Esophagus mucosa (tissue), 1 donor: ENCODE measurements around the gene FGR. TPM values are rescaled to one million over a fixed set of nuclear protein-coding genes. Genes with fewer than 3 reads are reported as not detected.
"Not testable (repeated sequence)": the region's sequence is repeated elsewhere in the genome, so short reads cannot be mapped to it uniquely, and the experiment has no call there.

Experiments
- ATAC-seq: fragments of 200-7000 bp; cut with Tn5 transposase; one replicate; pipeline ENCODE4 v1.9.1; 2020
- total RNA-seq: library from RNA; stranded (reverse); gene quantifications from one replicate; pipeline ENCODE4 v1.2.4, GENCODE V29; 2023
- donor health status: DM: yes; HTN: yes; CAD: no.

FGR gene
- total RNA-seq: 1.3 TPM

DNA sequence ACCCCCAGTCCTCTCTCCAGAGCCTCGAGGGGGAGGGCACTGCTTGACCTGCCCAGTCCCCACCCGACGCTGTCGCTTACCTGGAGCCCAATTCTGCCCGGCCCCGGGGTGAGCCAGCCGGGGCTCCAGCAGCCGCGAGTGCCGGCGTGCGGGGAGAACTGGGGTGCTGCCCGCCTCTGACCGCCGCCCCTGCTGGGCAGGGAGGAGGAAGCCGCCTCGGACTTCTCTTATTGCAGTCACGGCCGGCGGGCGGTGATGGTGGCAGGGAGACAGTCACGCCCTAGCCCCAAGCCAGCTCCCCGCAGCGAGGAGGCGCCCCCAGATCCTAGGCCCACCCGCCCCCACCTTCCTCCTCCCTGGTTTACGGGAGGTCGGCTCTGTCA lies at the start of gene FGR:
TSS of gene FGR (minus strand) at position 201 of the 383 bp plus-strand sequence. CDS start 11,269 bp downstream, outside the sequence.
- ATAC-seq: no peak

DNA sequence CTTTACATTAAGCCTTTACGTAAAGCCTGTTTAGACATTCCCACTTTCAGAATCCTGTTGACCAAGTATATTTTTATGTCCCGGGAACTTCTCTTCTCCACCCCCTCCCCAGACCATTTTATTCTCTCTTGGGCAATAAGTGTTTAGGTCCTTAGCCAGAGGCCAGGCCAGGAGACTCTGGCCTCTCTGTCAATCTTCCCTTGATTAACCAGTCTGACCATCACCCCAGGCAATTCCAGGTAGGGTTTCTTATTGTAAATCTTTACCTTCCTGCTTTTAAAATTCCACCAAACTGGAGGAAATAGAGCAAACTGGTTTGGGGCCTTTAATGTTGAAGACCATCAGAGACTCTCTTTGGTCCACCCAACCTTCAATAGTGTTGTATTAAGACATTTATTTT lies 49.2 kb upstream of the FGR start:
- ATAC-seq: no peak

DNA sequence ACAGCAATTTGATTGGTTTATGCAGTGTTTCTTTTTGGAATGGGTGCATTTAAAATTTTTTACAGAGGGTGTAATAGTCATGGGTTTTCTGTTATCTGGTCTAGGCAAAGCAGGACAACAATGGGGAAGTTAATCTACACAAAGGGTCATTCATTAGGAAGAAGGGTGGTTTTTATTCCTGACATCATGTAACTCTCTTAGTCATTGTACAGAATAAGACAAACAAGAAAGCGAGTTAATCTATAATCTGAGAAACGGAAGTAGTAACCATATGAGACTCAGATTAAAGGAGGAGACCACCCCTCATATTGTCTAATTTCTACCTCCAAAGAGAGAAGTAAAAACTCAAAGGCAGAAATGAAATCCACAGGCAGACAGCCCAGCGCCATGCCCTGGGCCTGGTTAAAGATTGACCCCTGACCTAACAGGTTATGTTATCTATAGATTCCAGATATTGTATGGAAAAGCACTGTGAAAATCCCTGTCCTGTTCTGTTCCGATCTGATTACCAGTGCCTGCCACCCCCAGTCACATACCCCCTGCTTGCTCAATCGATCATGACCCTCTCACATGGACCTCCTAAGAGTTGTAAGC lies 47.5 kb upstream of the FGR start:
- ATAC-seq: no peak

DNA sequence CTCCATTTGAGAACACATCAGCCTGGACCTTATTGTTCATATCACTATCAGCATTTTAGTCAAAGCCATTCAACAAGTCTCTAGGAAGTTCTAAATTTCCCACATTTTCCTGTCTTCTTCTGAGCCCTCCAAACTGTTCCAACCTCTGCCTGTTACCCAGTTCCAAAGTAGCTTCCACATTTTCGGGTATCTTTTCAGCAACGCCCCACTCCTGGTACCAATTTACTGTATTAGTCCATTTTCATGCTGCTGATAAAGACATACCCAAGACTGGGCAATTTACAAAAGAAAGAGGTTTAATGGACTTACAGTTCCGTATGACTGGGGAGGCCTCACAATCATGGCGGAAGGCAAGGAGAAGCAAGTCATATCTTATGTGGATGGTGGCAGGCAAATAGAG lies 46.6 kb upstream of the FGR start:
- ATAC-seq: not testable (repeated sequence)

DNA sequence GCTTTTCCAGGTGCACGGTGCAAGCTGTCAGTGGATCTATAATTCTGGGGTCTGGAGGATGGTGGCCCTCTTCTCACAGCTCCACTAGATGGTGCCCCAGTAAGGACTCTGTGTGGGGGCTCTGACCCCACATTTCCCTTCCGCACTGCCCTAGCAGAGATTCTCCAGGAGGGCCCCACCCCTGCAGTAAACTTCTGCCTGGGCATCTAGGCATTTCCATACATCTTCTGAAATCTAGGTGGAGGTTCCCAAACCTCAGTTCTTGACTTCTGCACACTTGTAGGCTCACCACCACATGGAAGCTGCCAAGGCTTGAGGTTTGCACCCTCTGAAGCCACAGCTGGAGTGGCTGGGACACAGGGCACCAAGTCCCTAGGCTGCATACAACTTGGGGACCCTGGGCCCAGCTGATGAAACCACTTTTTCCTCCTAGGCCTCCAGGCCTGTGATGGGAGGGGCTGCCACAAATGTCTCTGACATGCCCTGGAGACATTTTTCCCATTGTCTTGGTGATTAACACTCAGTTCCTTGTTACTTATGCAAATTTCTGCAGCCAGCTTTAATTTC lies 45.3 kb upstream of the FGR start:
- ATAC-seq: not testable (repeated sequence)

DNA sequence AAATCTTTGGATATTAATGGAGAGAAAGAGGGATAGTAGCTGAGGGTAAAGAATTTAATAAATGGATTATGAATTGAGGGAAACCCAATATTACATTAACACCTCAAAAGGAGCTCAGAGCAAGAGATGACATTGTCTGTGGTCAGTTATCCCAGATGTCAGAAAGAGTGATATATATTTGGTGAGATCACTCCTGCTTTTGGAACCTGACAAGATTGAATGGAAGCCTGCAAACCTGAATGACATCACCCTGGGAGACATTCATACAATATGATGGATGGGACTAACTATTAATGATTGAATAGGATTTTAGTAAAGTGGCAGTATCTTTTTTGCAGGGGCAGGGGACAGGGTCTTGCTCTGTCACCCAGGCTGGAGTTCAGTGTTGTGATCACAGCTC lies 43.8 kb upstream of the FGR start:
- ATAC-seq: no peak

DNA sequence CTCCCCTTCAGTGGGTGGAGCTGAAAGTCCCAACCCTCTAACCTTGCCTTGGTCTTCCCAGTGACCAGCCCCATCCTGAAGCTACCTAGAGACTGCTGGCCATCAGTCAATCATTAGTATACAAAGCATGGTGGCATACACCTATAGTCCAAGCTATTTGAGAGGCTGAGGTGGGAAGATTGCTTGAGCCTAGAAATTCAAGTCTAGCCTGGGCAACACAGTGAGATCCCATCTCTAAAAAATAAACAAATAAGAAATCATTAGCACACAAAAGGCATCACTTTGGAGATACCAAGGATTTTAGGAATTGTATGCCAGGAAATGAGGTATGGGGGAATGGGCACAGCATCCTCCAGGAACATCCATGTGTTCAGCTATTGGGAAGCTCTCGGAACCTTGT lies 41.4 kb upstream of the FGR start:
- no peak for ATAC-seq

DNA sequence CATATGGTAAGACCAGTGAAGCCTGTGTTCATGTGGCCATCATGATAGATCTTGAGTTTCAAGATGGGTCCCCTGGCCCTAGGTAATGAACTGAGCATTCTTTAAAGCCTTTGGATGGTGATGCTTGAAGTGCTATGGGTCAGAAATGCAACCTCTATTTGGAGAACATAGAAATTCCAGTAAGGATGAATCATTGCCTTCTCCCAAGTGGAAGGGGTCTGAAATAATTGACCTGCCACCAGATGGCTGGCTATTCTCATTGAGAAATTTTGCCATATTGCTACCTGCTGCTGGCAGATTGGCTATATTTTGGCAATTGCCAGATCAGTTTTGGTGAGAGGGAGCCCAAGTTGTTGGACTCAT lies 37.7 kb upstream of the FGR start:
- ATAC-seq: no peak

DNA sequence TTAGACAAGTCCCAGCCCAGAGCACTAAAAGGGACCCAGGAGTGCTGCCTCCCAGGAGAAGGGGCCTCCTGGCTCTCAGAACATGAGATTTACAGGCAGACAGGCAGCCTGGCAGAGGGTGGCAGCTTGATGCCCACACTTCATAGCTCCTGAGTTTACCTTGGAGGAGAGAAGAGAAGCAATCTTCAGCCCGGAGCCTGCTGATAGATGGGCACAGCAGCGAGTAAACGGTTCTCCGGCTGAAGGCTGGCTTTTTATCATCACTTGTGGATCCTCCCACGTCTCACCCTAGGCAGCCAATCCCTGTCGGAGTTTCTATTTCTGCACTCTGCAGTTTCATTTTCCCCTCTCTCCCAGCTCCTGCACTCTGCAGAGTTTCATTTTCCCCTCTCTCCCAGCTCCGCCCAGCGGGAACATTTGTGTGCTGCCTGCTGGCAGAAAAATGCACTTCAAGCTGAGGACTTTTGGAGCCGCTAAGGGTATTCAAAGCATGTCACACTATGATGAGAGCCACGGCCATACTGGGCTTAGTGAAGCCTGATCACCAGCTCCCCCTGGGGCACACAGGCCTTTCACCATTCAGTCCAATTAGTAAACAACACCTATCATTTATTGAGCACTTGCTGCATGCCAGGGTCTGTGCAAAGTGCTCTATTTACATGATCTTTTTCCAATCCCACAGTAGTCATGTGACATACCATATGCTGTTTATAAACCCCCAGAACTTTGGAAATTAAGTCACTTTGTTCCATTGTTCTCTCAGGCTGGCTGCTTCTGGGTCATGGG lies 37.2 kb upstream of the FGR start, which contains the start of gene IFI6:
TSS of gene IFI6 (minus strand) at position 229 of the 786 bp plus-strand sequence. CDS start 2,878 bp downstream, outside the sequence.
- ATAC-seq: peak; percentile 88

DNA sequence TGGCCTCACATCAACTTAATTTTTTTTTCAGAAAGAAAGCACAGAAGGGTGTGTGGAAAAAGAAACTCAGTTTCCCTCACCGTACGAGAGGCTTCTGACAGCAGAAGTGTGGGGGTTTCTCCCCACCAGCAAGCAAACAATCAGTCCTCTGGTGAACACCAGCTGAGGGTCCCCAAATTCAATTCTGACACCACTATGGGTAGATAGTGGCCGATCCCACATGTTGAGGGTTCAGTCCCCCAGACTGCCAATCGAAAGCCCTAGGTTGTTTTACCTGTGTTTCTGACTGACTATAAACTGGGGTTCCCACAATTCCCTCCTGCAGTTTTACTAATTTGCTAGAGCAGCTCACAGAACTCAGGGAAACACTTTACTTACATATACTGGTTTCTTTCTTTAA lies 34.9 kb upstream of the FGR start:
- no peak for ATAC-seq

DNA sequence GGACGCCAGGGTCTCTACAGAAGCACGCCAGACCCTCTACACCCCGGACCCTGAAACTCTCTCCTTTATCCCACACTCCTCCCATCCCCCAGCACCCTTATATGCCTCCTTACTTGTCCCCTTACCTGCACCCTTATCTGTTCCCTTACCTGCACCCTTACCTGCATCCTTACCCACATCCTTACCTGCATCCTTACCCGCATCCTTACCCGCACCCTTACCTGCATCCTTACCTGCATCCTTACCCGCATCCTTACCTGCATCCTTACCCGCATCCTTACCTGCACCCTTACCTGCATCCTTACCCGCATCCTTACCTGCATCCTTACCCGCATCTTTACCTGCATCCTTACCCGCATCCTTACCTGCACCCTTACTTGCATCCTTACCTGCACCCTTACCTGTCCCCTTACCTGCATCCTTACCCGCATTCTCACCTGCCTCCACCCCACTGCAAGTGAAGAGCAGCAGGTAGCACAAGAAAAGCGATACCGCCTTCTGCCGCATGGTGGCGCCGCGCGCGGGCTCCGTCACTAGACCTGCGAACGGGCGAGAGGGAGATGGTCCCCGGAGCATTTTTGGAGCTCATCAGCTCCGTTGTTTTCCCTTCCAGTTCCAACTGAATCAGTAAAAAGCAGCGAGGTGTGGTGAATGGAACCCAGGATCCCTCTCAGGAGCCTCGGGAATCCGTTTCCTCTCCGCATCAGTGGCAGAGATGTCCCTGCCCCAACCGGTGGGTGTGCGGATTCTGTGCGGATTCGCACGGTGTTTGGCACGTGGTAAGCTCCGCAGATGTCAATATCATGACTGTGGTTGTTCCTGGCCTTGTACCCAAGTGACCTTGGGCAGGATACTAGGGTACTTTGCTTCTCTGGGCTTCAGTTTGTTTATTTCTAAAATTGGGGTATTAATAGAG lies 34.1 kb upstream of the FGR start:
- ATAC-seq: peak; percentile 57

DNA sequence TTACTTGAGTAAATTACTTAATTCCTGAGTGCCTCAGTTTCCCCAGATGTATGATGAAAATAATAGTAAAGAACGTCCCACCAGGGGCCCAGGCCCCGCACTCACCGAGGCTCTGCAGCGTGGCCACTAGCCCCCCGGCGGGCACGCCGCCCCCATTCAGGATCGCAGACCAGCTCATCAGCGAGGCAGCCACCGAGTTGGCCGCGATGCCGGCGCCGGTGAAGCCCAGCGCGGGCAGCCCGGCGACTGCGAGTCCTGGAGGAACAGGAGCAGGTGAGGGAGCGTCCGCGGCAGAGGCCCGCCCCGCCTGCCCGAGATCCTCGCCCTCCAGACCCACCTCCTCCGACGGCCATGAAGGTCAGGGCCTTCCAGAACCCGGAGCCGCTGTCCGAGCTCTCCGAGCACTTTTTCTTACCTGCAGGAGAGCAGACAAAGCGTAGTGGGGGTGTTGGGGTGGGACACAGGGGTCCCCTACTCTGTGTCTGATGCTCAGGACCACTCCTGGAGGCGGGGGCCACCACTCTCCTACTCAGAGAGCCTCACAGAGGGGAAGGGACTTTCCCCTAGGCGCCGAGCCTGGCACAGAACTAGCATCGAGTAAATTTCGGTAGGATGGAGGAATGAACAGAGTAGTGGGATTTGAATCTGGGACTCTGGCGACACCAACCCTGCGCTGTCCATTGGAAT lies 33.3 kb upstream of the FGR start:
- ATAC-seq: no peak

DNA sequence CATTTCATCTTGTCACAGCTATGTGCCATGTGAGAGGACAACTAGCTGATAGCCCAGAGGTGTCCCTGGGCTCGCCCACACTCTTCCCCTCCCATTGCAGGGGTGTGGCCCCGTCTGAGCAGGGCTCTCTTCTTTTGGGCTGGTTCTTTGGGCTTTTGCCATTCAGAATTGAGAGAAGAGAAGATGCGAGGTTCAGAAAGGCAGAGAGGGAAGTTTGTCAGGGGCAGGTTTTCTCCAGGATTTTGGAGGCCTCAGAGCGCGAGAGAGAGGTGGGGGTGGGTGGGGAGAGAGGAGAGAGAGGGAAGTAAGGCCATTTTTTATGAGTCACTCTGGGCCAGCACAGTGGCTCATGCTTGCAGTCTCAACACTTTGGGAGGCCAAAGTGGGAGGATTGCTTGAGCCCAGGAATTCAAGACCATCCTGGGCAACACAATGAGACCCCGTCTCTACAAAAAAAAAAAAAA lies 31.8 kb upstream of the FGR start:
- ATAC-seq: no peak

DNA sequence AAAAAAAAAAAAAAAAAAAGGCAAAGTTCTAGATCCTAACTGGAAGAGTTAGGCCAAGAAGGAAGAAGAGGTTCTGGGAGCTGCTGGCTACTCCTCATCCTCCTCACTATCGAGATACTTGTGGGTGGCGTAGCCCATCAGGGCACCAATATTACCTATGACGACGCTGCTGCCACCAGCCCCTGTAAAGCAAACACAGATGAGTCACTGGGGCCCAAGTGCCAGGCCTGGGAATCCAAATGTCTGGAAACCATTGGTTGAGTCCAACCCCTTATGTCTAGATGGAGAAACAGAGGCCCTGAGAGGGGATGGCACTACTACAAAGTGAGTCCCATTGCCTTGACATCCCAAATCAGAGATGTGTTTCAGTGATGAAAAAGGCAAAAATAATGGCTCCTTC lies 31.3 kb upstream of the FGR start:
- no peak for ATAC-seq

DNA sequence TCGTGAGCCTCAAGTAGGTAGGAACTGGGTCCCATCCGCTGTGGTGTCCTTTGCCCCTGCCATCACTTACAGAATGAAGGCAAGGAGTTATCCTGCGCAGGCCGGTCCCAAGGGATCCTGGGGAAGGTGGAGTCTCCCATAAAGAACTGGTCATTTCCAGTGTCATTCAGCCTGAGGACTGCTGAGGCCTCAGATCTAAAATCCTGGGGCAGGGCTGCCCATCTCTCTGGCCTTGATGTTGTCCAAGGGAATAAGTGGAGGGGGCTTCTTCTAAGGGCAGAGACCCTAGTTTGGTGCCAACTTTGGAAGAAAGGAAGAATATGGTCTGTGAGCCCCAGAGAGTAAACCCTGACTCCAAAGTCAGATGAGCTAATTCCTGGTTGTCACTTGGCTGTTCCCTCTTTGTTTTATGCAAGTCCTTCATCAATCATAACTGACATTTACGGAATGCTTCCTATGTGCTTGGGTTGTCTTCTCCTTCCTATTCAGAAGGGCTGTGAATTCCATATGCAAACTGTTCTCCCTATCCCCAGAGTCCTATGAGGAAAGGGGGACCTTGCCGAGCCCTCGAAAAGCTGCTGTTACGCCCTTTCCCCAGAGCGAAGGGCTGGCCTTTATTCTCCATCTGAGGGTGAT lies 30.1 kb upstream of the FGR start:
- no peak for ATAC-seq

DNA sequence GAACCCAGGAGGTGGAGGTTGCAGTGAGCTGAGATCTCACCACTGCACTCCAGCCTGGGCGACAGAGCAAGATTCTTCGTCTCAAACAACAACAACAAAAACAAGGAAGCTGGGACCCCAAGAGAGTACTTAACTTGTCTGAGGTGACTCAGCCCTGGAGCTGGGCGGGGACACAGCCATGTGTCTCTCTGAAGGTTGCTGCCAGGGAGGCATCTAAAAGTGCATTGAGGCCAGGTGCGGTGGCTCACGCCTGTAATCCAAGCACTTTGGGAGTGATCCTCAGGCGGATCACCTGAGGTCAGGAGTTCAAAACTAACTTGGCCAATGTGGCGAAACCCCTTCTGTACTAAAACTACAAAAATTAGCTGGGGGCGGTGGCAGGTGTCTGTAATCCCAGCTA lies 29.3 kb upstream of the FGR start:
- no peak for ATAC-seq

DNA sequence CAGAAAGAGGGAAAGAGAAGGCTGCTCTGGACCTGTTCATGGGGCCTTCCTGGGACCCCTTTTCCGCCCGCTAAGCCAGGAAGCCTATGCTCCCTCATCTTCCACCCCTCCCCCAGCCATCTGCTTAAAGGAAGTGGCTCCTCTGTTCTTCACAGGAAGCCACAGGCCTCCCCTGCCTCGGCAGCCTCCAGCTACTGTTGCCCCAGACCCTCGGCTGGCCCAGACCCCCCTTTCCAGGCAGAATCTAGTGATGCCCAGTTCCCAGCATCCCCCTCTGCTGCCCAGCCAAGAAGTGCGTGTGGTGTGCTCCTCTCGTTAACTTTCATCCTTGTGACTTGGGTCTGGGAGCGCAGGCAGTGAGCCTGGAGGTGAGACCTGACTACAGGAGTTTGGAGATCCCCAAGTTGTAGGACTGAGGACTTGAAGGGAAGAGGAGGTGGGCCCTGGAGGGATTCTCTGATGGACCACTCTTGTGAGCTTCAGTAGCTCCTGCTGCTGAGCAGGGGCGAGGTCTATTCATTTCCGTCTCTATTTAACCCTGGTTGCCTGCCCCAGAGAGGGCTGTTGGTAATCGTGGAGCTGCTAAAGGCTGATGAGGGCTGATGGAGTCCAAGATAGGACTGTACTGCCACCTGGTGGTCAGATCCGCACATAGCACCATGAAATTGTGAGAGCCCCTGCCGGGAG lies 27.9 kb upstream of the FGR start:
- ATAC-seq: peak; percentile 74

DNA sequence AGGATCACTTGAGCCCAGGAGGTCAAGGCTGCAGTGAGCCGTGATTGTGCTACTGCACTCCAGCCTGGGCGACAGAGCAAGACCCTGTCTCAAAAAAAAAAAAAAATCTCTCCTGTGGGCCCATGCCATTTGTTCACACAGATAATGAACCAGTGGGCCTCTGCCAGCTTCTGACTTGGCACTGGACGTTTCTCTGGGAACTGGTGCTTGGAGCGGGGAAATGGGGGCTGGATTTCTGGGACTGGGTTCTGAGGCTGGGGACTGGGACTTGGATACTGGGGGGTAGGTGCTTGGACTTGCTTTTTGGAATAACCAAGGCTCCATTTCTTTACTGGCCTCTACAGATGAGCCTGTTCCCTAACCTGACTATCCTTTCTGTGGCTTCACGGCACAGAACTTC lies 27.3 kb upstream of the FGR start:
- ATAC-seq: no peak

DNA sequence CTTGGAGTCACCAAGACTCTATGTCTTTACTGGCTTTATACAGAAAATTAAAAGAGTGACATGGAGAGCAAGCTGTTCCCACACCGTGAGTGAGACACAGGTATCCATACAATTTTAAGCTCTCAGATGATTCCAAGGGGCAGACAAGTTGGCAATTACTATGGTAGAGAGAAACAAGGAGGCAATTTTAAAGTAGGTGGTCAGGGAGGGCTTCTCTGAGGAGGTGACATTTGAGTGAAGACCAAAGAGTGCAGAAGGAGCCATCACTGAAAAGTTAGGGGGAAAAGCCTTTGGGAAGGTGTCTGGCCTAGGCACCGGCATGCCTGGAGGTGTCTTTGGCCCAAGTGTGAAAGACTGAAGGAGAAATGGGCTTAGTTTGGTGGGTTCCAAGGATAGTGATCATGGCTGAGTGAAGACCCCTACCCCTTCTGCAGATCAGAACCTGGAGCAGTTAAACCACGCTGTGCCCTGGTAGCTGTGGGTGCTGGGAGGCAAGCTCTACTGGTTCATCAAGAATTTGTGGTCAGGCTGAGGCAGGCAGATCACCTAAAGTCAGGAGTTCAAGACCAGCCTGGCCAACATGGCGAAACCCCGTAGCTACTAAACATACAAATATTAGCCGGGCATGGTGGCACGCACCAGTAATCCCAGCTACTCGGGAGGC lies 26.6 kb upstream of the FGR start:
- ATAC-seq: no peak

DNA sequence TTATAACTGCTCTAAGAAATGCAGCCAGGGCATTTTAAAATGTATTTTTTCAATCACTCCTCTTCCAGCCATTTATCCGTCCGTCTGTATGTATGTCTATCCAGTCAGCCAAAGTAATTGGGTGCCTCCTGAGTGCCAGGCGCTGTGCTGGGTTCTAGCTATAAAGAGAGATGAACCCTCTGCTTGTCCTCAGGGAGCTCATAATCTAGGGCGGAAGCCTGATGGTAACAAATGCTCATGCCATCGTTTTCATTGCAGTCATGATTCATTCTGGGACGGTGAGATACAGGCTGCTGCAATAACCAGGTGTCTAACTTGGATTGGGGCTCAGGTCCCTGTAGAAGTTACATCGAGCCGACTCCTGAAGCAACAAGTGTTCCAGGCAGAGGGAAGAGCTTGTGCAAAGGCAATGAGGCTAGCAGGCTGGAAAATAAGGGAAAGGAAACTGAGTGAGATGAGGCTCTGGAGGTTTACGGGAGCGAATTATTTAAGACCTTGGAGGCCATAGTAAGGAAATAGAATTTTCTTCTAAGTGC lies 25.4 kb upstream of the FGR start:
- ATAC-seq: peak; percentile 13
